Upper lobe of right lung (tissue), 1 donor: ENCODE measurements around the gene KCNH6. TPM values are rescaled to one million over a fixed set of nuclear protein-coding genes. Genes with fewer than 3 reads are reported as not detected.

Experiments used
- ATAC-seq: fragments of 200-7000 bp; cut with Tn5 transposase; one replicate; pipeline ENCODE4 v1.9.1; 2020; ENCODE audit warnings: mild to moderate bottlenecking, moderate library complexity
- DNase-seq: peaks from one replicate; pipeline ENCODE4 v3.0.0-alpha.2; 2020
- H3K27ac ChIP-seq: fragments of 200-600 bp; one replicate; pipeline ENCODE4 v1.8.0; 2022
- H3K27me3 ChIP-seq: fragments of 200-600 bp; one replicate; pipeline ENCODE4 v1.8.0; 2022; ENCODE audit warnings: mild to moderate bottlenecking
- H3K36me3 ChIP-seq: fragments of 200-600 bp; one replicate; pipeline ENCODE4 v1.8.0; 2022
- H3K4me1 ChIP-seq: fragments of 200-600 bp; one replicate; pipeline ENCODE4 v1.8.0; 2022
- H3K4me3 ChIP-seq: fragments of 200-600 bp; one replicate; pipeline ENCODE4 v1.8.0; 2022; ENCODE audit warnings: mild to moderate bottlenecking
- H3K9me3 ChIP-seq: fragments of 200-600 bp; one replicate; pipeline ENCODE4 v1.8.0; 2022
- intact Hi-C: fragments of 100-400 bp; cut with DNase I; formaldehyde crosslinking; loops from one replicate; pipeline ENCODE4 v1.11.0; 2022
- total RNA-seq: library from RNA; stranded (reverse); fragmentation: NEBNext Ultra II Directional; extraction: Animal tissue kit (Norgen Biotek cat#: 25700); gene quantifications from one replicate; pipeline ENCODE4 v1.2.1, GENCODE V29; 2021
- TF ChIP-seq, protein P1 (sequence below): fragments of 200-600 bp; IDR thresholded peaks from one replicate; pipeline ENCODE4 v1.8.0; 2022; ENCODE audit warnings: antibody characterized with exemption
- donor health status: DM: no; HTN: yes; CAD: no; lungs with severe emphysema.

KCNH6 gene
- total RNA-seq, 1 donor from 2014 or later: not detected

DNA sequence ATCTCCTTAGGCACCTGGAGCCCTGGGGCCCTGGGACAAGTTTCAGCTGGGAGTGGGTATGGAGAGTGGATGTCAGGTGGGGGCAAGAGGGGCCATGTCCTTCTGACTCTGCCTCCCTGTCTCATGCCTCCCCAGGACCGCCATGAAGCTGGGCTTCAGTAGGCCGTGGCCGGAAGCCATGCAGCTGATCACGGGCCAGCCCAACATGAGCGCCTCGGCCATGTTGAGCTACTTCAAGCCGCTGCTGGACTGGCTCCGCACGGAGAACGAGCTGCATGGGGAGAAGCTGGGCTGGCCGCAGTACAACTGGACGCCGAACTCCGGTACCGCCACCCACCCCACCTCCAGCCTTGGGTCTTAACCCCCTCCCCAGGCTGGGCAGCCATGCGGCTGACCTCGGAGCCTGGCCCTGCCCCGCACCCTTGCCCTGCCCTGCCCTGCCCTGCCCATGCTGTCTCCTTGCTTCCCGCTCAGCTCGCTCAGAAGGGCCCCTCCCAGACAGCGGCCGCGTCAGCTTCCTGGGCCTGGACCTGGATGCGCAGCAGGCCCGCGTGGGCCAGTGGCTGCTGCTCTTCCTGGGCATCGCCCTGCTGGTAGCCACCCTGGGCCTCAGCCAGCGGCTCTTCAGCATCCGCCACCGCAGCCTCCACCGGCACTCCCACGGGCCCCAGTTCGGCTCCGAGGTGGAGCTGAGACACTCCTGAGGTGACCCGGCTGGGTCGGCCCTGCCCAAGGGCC is 26.3 kb upstream of the KCNH6 start:
- no peak for DNase-seq
- Histone ChIP-seq H3K9me3 (no peaks in the 10 kb centered on the region), H3K4me1 (peaks cover 20% of the 10 kb centered on the region), H3K36me3 (no peaks in the 10 kb centered on the region), H3K27ac (peak overlapping the region; percentile 30), H3K27me3 (no peaks in the 10 kb centered on the region), H3K4me3 (no peak overlapping the region)
- peak; percentile 1 for ATAC-seq
- TF ChIP-seq, protein P1, sequence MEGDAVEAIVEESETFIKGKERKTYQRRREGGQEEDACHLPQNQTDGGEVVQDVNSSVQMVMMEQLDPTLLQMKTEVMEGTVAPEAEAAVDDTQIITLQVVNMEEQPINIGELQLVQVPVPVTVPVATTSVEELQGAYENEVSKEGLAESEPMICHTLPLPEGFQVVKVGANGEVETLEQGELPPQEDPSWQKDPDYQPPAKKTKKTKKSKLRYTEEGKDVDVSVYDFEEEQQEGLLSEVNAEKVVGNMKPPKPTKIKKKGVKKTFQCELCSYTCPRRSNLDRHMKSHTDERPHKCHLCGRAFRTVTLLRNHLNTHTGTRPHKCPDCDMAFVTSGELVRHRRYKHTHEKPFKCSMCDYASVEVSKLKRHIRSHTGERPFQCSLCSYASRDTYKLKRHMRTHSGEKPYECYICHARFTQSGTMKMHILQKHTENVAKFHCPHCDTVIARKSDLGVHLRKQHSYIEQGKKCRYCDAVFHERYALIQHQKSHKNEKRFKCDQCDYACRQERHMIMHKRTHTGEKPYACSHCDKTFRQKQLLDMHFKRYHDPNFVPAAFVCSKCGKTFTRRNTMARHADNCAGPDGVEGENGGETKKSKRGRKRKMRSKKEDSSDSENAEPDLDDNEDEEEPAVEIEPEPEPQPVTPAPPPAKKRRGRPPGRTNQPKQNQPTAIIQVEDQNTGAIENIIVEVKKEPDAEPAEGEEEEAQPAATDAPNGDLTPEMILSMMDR: no peak
- intact Hi-C loops: no loop called here

DNA sequence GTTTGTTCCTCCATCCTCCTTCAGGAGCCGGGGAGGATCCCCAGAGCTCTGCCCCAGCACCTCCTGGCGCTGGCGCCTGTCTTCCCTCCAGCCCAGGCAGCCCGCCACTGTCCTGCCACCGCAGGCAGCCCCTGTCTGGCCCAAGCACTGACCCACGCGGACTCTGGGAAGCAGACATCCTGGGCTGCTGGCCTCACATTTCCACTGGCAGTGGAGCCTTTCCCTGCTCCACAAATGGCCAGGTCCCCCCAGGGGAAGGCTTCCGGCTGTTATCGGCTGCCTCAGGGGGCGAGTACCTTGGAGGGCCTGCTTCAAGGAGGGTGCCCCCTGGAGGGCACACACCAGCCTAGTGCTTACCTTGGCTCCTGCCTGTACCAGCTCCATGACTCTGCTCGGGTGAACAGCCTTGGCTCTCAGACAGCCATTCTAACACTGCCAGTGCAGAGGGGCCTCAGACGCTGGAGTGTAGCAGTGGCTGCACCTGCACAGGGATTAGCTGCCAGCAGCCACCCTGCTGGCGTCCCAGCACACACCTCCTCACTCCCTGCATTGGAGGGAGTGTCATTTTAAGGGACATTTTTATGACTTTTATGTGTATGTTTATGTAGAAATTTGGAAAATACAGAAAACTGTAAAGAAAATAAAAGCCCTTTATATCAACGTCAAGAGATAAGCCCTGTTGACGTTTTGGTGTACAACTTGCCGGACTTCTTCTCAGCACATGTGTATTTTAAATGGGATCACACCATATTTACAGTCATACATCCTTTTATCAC is 25.3 kb upstream of the KCNH6 start:
- Histone ChIP-seq H3K36me3 (no peaks in the 10 kb centered on the region), H3K27me3 (no peaks in the 10 kb centered on the region), H3K9me3 (no peaks in the 10 kb centered on the region), H3K4me3 (no peak overlapping the region), H3K27ac (peak overlapping the region; percentile 30), H3K4me1 (peaks cover 20% of the 10 kb centered on the region)
- ATAC-seq: no peak
- DNase-seq: no peak
- TF ChIP-seq, protein P1: peak; percentile 22
- intact Hi-C loops: no loop called here

DNA sequence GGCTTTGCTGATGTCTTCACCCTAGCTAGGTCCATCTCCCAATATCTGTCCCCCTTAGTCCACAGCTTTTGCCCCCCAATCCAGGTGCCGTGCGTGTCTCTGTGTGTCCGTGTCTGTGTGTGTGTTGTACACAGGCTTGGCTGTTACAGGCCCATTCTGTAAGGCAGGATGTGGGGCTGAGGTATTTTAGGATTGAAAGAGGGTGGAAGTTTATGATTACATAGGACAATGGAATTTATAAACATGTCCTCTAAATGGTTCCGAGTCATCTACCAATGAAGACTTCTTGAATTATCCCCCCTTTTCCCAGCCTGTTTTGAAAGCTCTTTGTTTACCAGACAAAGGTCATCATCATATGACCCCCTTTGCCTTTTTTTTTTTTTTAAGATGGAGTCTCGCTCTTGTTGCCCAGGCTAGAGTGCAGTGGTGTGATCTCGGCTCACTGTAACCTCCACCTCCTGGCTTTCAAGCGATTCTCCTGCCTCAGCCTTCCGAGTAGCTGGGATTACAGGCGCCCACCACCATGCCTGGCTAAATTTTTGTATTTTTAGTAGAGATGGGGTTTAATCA is 24.4 kb upstream of the KCNH6 start:
- no peak for ATAC-seq
- TF ChIP-seq, protein P1: no peak
- Histone ChIP-seq H3K27me3 (no peaks in the 10 kb centered on the region), H3K36me3 (no peaks in the 10 kb centered on the region), H3K27ac (peak overlapping the region; percentile 36), H3K4me1 (peaks cover 20% of the 10 kb centered on the region), H3K9me3 (no peaks in the 10 kb centered on the region), H3K4me3 (no peak overlapping the region)
- intact Hi-C loops: no loop called here
- DNase-seq: no peak

DNA sequence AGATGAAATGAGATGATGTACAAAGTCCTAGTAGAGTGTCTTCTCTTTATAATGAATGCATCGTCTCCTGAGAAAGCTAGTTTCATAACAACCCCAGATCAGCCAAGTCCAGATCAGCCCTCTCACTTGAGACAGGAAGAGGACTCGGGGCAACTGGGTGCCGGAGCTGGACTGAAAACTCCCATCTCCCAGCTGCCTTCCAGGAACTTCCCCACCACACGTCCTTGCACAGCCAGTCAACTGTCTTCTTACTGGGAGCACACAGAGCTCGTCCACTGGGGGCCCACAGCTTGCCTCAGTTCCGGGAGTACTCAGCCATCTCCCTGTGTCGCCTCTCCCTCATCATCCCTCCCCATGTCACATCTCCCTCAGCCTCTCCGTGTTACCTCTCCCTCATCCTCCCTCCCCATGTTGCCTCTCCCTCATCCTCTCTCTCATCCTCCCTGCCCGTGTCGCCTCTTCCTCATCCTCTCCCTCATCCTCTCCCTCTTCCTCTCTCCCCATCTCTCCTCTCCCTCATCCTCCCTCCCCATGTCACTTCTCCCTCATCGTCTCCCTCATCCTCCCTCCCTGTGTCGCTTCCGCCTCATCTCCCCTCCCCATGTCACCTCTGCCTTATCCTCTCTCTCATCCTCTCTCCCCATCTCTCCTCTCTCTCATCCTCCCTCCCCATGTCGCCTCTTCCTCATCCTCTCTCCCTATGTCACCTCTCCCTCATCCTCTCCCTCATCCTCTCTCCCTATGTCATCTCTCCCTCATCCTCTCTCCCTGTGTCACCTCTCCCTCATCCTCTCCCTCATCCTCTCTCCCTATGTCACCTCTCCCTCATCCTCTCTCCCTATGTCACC is 22.4 kb upstream of the KCNH6 start:
- no peaks in the 10 kb centered on the region for H3K36me3 ChIP-seq
- peak; percentile 56 for ATAC-seq
- peaks cover 20% of the 10 kb centered on the region for H3K4me1 ChIP-seq
- no peak overlapping the region for H3K27ac ChIP-seq
- intact Hi-C loops: no loop called here
- TF ChIP-seq, protein P1: no peak
- no peaks in the 10 kb centered on the region for H3K27me3 ChIP-seq
- no peak overlapping the region for H3K4me3 ChIP-seq
- H3K9me3 ChIP-seq: no peaks in the 10 kb centered on the region
- no peak for DNase-seq

DNA sequence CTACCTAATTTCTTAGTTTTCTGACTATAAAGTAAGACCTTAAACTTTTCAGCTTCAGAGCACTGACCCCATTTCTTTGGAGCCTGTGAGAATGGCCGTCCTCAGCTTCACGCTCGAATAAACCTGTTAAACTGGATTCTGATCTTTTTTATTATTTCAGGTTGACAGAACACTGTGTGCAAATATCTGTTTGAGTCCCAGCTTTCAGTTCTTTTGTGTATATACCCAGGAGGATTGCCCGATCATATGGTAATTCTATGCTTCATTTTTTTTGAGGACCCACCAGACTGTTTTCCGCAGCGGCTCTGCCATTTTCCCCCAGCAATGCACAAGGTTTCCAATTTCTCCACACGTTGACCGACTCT is 19.8 kb upstream of the KCNH6 start:
- Histone ChIP-seq H3K9me3 (no peaks in the 10 kb centered on the region), H3K4me1 (peaks cover 11% of the 10 kb centered on the region), H3K27ac (peak overlapping the region; percentile 51), H3K36me3 (no peaks in the 10 kb centered on the region), H3K27me3 (no peaks in the 10 kb centered on the region), H3K4me3 (no peak overlapping the region)
- ATAC-seq (no peak), DNase-seq (no peak)
- intact Hi-C loops: no loop called here
- TF ChIP-seq, protein P1: no peak
